ENCODE data around the gene CBARP.

Gene CBARP

DNA sequence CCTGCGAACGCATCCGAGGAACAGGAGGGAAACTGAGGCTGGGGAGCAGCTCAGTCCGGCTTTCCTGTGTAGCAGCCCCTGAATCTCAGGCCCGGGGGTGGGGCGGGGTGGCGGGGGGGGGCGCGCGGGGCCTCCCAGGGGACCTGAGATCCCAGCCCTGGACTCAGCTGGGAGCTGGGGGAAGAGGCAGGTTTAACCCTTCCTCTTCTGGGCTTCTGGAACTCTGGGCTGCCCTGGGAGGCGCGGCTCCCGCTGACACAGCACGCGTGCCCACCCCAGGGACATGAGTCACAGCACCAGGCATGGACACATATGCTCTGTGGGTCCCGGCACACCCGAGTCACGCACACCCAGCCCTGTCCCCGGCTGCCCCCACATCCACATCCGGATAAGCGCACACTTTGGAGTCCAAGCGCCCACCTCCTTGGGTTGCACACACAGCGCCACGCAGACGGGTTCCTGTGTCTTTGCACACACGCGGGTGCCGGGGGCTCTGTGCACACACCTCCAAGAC, 27.9 kb upstream of the CBARP start:
- POLR2A ChIA-PET = interaction anchor here (0.9 to 1.5 kb wide), 2 partner anchors 13 to 17 kb away, joined by 4 read pairs; no protein-coding TSS in a partner anchor
- CTCF ChIA-PET = interaction anchor here (1.0 to 18.0 kb wide), 8 partner anchors 13 to 373 kb away, joined by 3 to 491 read pairs (median 4); partner anchors contain the start of genes ATP5F1D, CBARP, MED16 and RNU6-9
- TF ChIP-seq, protein P1, sequence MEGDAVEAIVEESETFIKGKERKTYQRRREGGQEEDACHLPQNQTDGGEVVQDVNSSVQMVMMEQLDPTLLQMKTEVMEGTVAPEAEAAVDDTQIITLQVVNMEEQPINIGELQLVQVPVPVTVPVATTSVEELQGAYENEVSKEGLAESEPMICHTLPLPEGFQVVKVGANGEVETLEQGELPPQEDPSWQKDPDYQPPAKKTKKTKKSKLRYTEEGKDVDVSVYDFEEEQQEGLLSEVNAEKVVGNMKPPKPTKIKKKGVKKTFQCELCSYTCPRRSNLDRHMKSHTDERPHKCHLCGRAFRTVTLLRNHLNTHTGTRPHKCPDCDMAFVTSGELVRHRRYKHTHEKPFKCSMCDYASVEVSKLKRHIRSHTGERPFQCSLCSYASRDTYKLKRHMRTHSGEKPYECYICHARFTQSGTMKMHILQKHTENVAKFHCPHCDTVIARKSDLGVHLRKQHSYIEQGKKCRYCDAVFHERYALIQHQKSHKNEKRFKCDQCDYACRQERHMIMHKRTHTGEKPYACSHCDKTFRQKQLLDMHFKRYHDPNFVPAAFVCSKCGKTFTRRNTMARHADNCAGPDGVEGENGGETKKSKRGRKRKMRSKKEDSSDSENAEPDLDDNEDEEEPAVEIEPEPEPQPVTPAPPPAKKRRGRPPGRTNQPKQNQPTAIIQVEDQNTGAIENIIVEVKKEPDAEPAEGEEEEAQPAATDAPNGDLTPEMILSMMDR (IDR thresholded peaks at IDR 0.05; ENCODE audit: control extremely low read depth, extremely low read depth, low read depth, missing control alignments) = no peak
- no peak for DNase-seq (ENCODE audit: extremely low spot score)

DNA sequence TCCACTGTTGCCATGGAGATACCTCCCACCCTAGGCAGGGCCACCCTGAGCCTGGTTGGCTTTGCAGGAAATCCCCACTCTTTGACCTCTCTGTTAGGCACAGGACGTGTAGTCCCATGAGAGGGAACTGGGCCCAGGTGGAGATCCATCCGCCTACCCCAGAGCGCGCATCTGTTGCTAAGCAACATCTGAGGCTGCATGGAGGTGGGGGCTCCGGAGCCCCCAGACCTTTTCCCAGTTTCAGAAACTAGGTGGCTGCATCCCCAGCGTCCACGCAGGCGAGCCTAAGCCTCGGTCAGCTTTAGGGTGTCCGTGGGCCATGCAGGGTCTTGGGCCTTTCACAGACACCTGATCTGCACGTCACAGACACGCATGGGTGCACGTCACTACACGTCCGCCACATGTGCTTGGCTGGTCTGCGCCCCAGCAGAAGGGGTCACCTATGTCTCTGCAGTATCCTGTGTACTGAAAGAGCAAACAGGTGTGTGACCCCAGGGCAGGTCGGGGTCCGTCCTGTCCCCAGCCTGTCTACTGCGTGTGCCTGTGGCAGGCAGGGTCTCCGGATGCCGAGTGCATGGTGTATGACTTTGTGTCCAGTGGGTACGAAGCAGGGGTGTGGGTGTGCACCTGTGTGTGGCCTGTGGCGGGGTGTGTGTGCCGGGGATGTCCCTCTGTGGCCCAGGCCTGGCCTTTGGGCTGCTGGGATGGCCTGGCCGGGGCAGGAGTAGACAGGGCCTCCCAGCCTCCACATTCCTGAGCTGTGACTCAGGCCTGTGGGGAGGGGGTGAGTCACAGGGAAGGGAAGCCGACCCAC, 27.2 kb upstream of the CBARP start:
- ChIA-PET CTCF (interaction anchor here (1.0 to 18.0 kb wide), 6 partner anchors 12 to 342 kb away, joined by 3 to 491 read pairs (median 12); partner anchors contain the start of genes ATP5F1D and CBARP), POLR2A (interaction anchor here (0.9 kb wide), 1 partner anchor 12 kb away, joined by 4 read pairs; no protein-coding TSS in a partner anchor)
- DNase-seq (ENCODE audit: extremely low spot score) = no peak
- TF ChIP-seq, protein P1 (IDR thresholded peaks at IDR 0.05; ENCODE audit: control extremely low read depth, extremely low read depth, low read depth, missing control alignments) = no peak

DNA sequence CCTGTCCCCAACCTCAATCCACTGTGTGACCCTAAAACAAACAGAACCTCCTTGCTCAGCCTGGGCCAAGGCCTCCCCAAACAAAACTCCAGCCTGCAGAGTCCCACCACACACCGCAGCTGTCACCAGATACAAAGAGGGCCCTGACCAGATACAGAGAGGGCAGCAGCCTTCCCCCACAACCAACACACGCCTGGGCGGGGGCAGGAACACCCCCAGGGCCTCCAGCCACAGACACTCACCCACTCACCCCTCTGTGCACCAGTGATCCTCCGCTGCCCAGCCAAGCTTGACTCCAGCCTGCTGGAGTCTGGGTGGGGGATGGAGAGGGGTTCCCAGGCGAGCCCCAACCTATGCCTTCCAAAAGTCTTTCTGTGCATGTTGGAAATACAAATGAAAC, 25.4 kb upstream of the CBARP start:
- POLR2A ChIA-PET = interaction anchor here (1.4 kb wide), 1 partner anchor 9 kb away, joined by 5 read pairs; no protein-coding TSS in a partner anchor
- no peak for DNase-seq (ENCODE audit: extremely low spot score)
- TF ChIP-seq, protein P1 (IDR thresholded peaks at IDR 0.05; ENCODE audit: control extremely low read depth, extremely low read depth, low read depth, missing control alignments) = no peak
- CTCF ChIA-PET = interaction anchor here (1.7 to 18.0 kb wide), 3 partner anchors 9 to 21 kb away, joined by 4 to 491 read pairs (median 9); partner anchors contain the start of genes ATP5F1D and CBARP

DNA sequence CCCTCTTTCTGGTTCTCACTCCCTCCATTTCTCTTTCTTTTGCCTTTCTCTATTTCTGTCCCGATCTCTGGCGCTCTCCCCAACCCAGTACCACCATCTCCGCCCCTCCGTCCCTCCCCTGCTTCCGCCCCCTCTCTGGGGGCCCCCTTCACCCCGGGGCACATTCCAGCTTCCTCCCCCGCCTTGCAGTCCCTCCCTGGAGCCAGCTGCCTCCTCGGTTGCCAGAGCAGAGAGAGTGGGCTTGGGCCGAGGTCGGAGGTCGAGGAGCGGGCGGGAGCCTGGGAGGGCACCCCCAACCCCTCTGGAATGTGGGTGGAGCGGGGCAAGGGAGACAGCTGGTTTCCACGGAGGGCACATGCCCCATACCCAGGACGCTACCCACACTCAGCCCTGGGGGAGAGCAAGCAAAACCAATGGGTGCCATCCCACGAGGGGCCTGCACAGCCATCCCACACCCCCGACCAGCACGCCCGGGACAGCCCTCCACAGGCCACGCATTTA, 24.9 kb upstream of the CBARP start:
- ChIA-PET CTCF (interaction anchor here (0.8 to 18.0 kb wide), 5 partner anchors 9 to 241 kb away, joined by 3 to 491 read pairs (median 8); partner anchors contain the start of genes ATP5F1D and CBARP), POLR2A (interaction anchor here (0.5 to 1.4 kb wide), 2 partner anchors 10 to 147 kb away, joined by 3 to 5 read pairs; no protein-coding TSS in a partner anchor)
- no peak for DNase-seq (ENCODE audit: extremely low spot score)
- TF ChIP-seq, protein P1 (IDR thresholded peaks at IDR 0.05; ENCODE audit: control extremely low read depth, extremely low read depth, low read depth, missing control alignments) = no peak

DNA sequence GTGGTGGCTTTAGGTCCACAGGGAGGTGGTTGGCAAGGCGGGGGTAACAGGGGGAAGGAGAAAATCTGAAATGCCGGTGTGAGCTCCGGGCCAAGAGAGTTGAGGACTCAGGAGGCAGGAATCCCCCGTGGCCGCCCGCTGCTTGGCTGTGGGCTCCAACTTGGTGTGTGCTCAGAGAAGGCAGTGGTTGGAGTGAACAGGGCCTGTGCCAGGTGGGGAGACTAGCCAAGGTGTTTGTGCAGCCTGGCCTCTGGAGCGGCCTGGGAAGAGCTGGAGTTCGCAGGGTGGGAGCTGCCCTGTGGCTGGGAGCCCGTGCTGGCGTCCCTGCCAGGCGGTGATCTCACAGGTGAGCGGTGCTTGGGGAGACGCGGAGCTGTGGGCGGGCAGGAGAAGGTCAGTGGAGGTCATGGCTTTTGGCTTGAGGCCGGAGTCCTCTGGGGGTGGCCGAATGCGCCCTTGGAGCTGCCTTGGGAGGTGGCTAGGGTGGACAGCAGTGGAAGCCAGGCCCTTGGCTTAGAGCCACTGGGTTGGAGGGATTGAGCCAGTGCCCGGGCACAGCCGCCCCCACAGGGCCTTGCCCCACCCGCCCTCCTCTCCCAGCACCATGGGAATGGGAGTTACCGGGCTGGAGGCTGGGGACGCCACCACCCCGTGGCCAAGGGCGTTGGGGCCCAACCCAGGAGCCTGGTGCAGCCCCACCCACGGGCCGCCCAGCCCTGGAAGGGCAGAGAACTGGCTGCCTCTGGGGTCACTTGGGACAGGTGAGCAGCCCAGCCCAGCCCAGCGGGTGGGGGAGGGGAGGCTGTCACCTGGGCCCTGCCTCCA, 24.2 kb upstream of the CBARP start:
- ChIA-PET POLR2A (interaction anchor here (0.5 to 1.4 kb wide), 2 partner anchors 11 to 148 kb away, joined by 3 to 5 read pairs; no protein-coding TSS in a partner anchor), CTCF (interaction anchor here (0.8 to 18.0 kb wide), 5 partner anchors 9 to 240 kb away, joined by 3 to 491 read pairs (median 8); partner anchors contain the start of genes ATP5F1D and CBARP)
- TF ChIP-seq, protein P1 (IDR thresholded peaks at IDR 0.05; ENCODE audit: control extremely low read depth, extremely low read depth, low read depth, missing control alignments) = no peak
- no peak for DNase-seq (ENCODE audit: extremely low spot score)
